Stimulated activated CD4-positive, alpha-beta T cell treated with anti-CD3 and anti-CD28 coated beads, Interleukin-4, amount 100 ng/mL, for 4 hours (primary cell): ENCODE data around the gene ITPR3.
"Not testable (repeated sequence)": the region's sequence is repeated elsewhere in the genome, so short reads cannot be mapped to it uniquely, and the experiment has no call there.

ENCODE experiments used
- DNase-seq, 2 experiments: peaks; one replicate each; pipeline ENCODE4 v3.0.0-alpha.2; 2020

Gene ITPR3

DNA sequence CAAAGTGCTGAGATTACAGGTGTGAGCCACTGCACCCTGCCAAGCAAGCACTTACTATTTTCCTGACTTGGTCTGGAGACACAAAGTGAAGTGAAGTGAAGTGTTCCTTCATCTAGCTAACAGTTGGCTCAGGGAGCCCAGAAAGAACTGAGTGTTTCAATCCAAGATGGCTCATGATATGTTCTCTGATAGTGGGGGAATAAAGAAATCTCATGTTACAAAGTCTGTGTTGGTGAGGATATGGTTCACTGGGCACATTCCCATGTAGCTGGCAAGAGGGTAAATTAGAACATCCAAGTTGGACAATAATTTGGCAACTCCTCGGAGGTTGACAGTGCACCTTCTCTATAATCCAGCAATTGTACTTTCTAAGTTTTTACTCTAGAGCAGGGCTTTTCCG lies 5.0 kb upstream of the ITPR3 start:
- DNase-seq = no peak

- DNase-seq = no peak
These were observed 4.2 kb upstream of the ITPR3 start for GRCh38 chr6:33616913-33617312.

DNA sequence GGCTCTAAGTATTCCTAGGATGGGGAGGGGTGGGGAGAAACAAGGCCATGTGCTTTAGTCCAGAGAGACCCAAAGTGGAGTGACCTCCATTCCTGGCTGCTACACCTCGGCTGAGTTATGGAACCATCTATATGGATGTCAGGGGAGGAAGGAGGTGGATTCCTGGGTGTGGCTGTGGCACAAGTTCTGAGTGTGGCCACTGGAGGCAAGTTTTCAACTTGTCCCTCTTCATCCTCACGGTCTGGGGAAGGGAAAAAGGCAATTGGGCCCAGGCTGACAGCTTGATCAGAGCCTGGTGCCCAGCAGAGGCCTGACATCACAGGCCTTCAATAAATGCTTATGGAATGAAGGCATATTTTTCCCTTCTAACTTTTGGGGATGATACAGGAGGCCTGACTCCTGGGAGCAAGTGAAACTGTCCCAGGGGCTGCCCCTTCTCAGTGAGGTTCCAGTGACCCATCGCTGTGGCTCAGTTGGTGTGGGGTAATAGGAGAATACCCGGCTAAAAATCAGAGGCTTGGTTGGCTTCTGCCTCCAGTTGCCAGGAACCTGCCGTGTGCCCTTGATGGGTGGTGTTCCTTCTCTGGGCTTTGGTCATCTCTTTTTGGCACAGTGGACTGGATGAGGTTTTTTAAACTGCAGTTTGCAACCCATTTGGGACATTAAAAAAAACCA lies 1.8 kb upstream of the ITPR3 start:
- no peak for DNase-seq

- peak in 1 of 2 experiments; percentile 6 for DNase-seq
These were observed 815 bp upstream of the ITPR3 start for GRCh38 chr6:33620158-33620855.

DNA sequence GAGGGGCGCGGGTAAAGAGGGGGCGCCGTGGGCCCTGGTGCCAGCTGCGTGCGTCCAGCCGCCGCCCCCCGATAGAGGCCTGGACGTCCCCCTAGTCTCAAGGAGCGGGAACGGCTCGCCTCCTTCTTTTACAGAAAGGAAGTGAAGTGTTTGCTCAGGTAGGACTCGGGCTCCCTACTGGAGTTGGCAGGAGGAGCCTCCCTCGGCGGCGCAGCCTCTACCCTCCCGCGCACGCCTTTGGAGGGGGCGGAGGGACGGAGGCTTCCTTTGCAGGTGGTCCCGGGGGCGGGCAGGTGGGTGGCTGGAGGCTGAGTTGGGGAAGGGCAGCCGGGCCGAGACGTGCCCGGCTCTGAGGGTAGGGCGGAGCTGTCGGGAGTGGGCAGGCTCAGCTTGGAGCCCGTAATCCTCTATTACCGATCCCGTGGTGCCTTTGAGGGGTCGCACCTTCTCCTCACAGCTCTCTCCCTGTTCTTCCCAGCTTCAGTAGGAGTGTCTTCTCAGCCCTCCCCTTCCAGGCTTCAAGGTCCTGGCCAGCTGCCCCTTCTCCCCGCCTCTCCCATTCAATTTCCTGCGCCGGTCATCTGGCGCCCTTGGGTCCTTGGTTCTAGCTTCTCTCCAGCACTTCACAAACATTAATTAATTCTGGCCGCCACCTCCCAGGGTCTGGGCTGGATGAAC lies 728 bp downstream of the ITPR3 start:
- DNase-seq = peak; percentile 42 to 80

- no peak for DNase-seq
These were observed 1.6 kb downstream of the ITPR3 start for GRCh38 chr6:33622456-33623431.

GRCh38 chr6:33623895-33624381 lies 2.8 kb downstream of the ITPR3 start:
- DNase-seq = no peak

DNA sequence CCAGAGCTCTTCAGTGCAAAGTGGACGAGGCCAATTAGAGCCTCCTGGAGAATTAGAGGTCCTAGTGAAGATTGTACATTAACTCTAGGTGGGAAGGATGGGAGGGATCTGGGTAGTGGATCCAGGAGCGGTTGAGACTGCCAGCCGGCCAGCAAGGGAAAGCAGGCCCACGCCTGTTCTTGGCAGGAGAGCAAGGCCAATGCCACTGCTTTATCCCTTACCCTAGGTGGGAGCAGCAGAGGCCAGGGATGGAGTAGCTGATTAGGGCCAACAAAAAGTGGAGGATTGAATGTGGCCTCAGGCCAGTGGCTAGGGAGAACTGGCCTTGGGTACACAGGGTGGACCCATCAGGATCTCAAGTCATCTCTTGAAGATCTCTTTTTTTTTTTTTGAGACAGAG lies 3.7 kb downstream of the ITPR3 start:
- DNase-seq = no peak

GRCh38 chr6:33627876-33628275 lies 6.8 kb downstream of the ITPR3 start:
- DNase-seq = no peak

DNA sequence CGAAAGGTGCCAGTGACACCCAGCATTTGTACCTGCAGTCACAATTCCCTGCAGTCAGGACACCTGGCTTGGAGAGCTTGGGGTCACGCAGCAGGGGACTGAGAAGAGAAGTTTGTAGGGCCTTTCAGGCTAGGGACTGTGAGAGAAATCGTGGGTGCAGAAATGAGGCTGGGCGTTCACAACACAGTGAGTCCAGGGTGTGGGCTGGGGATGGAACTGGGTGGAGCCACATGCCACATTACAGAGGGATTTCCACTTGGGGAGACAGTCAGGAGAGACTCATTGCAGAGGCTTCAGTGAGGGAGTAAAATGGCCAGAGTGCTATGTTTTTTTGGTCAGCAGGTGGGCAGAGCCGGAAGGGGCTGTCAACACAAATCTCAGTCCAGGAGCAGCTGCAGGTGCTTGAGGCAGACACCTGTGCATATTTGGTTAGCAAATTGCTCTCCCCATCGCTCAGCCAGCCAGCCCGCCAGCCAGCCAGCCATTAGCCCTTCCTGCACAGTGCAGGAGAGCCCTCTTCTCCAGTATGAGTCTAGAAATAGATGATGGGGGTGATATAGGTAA lies 7.4 kb downstream of the ITPR3 start:
- no peak for DNase-seq

DNA sequence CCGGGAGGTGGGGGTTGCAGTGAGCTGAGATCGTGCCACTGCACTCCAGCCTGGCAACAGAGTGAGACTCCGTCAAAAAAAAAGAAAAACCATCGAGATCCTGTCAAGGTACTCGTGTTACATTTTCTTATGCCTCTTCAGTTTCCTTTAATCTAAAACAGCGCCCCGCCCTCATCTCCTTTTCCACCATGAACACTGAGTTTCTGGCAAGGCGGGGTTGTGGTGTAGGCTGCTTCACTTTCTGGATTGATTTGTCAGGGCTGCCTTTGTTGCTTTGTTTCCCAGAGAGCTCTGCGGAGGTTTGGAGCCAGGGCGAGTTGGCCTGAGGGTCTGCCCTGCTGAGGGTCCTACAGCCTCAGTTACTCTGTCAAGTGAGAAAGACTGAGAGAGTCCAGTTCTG lies 8.9 kb downstream of the ITPR3 start:
- peak in 1 of 2 experiments; percentile 28 for DNase-seq

GRCh38 chr6:33631521-33631920 lies 10.4 kb downstream of the ITPR3 start:
- DNase-seq = not testable (repeated sequence)

- no peak for DNase-seq
These were observed 10.9 kb downstream of the ITPR3 start for GRCh38 chr6:33631971-33632557.

- peak; percentile 41 to 43 for DNase-seq
These were observed 11.5 kb downstream of the ITPR3 start for GRCh38 chr6:33632558-33633039.

GRCh38 chr6:33633084-33633461 lies 12.0 kb downstream of the ITPR3 start:
- no peak for DNase-seq

DNA sequence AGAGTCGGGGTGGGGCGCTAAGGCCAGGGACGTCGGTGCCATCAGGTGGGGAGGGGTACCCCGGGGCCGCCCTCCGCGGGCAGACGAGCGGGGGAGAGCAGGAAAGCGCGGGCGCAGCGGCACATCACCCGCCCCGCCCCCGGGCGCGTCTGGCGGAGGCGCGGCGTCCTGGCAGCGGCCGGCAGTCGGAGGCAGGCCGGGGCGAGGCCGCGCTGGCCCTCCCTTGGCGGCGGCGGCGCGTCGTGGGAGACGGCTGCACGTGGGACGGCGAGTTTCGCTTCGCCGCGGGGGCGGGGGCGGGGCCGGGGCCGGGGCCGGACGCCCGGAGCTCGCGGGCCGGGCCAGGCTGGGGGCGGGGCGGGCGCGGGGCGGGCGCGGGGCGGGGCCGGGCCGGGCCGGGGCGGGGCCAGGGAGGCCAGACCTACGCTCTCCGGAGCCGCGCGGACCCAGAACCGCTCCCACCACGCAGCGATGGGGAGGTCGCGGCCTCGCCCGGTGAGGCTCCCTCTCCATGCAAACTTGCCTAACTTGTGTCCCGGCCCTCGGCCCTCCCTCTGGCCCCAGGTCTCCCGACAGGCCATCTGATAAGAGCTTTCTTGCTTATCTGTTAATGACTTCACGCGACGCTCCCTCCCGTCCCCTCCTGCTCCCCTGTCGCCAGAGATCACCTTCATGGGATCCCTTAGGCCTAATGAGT lies 12.5 kb downstream of the ITPR3 start:
- DNase-seq = peak; percentile 57 to 68

DNA sequence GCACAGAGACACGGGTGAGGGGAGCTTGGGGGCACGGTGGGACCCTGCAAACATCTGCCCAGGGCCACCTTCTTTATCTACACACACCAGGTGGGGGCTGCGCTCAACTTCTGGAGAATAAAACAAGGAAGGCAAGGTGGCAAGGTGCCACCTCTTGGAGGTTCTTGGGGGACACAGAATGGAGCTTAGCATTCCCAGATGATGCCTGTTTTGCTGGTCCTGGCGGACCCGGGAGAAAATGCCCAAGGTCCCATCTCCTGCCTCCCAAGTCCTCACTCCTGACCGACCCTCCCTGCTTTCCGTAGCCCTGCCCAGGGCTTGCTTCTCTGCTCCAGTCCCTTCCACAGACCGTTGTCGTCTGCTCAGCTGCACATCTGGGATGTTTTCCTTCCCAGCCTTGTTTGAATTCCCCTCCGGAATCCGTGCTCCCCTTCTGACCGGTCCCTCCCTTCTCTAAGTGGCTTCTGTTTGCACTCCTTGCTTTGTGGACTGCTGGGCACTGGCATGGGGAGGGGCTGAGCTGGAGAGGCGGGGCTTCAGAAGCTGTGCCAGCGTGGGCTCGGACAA lies 13.1 kb downstream of the ITPR3 start:
- DNase-seq = no peak

GRCh38 chr6:33634946-33635345 lies 13.8 kb downstream of the ITPR3 start:
- DNase-seq = no peak

DNA sequence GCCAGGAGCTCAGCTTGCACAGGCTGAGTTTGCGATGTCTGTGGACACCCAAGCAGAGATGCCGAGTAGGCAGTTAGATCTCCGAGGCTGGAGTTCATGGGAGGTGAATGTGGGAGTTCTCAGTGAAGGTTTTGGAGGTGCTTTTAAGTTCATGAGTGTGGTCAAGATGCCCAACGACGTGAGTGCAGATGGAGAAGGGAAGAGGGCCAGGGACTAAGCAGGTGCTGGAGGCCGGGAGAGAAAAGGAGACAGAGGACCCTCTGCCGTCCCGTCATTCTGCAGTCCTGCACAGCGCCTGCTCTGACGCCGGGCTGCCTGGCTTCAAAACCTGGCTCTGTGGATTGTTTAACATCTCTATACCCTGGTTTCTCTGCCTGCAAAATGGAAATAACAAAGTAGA lies 15.5 kb downstream of the ITPR3 start:
- no peak for DNase-seq

DNA sequence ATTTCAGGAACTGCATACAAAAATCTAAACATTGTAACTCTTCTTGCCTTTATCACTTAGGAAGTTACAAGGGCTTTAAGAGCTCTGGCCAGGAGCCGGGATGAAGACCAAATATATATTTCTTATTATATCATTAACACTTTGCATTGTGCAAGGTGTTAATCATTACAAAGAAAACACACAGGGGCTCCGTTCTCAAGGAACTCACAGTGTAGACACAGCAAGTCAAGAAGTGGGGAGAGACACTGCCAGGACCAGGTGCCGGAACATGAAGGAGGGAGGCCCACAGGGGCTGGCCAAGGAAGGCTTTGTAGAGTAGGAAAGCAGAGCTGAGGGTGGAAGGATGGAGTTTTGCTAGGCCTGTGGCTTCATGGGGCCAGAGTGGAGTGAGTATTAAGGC lies 17.4 kb downstream of the ITPR3 start:
- no peak for DNase-seq

- no peak for DNase-seq
These were observed 18.4 kb downstream of the ITPR3 start for GRCh38 chr6:33639559-33639958.
